HFFc6 (cell line): ENCODE results near the gene OR4E2. TPM values are rescaled to one million over a fixed set of nuclear protein-coding genes. Genes with fewer than 3 reads are reported as not detected.
A peak's percentile ranks its signal among the peaks of the same experiment; 100 is the strongest.

Experiments
- DNase-seq: peaks from one replicate; pipeline ENCODE4 v3.0.0-alpha.2; 2018
- H3K27ac Mint-ChIP-seq: 2 replicates; pipeline ENCODE4 v1.8.0; 2020; ENCODE audit warnings: mild to moderate bottlenecking, mixed read lengths
- H3K27me3 Mint-ChIP-seq: 2 replicates; pipeline ENCODE4 v1.8.0; 2021; ENCODE audit warnings: mild to moderate bottlenecking, moderate library complexity, mixed read lengths; ENCODE audit not compliant: insufficient read depth
- H3K36me3 Mint-ChIP-seq: 2 replicates; pipeline ENCODE4 v1.8.0; 2021; ENCODE audit warnings: low read depth, mixed read lengths
- H3K4me1 Mint-ChIP-seq: 2 replicates; pipeline ENCODE4 v1.8.0; 2020; ENCODE audit warnings: low read depth, mixed read lengths
- H3K4me3 Mint-ChIP-seq: 2 replicates; pipeline ENCODE4 v1.8.0; 2020; ENCODE audit warnings: mild to moderate bottlenecking, moderate library complexity, mixed read lengths
- H3K9me3 Mint-ChIP-seq: 2 replicates; pipeline ENCODE4 v1.8.0; 2020; ENCODE audit warnings: mild to moderate bottlenecking, mixed read lengths
- CTCF ChIP-seq: fragments of 200-600 bp; sonication (generic); IDR thresholded peaks from 2 replicates; pipeline ENCODE4 v1.5.0; 2021; ENCODE audit warnings: antibody characterized with exemption, mild to moderate bottlenecking
- total RNA-seq, 6 experiments: library from RNA; stranded (reverse); fragmentation: NEBNext Ultra II Directional; extraction: Animal tissue kit (Norgen Biotek cat#: 25700); gene quantifications; 2 replicates in 1 of 6; 3 replicates in 5 of 6; pipeline ENCODE4 v1.2.3, GENCODE V29; 2021

Gene OR4E2
- total RNA-seq, 6 experiments from 2014 or later, result not detected

GRCh38 chr14:21704338-21704737 lies 50.7 kb downstream of the OR4E2 start:
- Mint-ChIP-seq H3K9me3 (peaks cover 36% of the 10 kb centered on the region), H3K36me3 (peaks cover 4% of the 10 kb centered on the region; the same call in 1 of the 2 replicates), H3K4me3 (no peak overlapping the region), H3K4me1 (no peaks in the 10 kb centered on the region), H3K27me3 (no peaks in the 10 kb centered on the region), H3K27ac (no peak overlapping the region)
- TF ChIP-seq CTCF, result no peak
- DNase-seq, result no peak

GRCh38 chr14:21711360-21711961 lies 57.8 kb downstream of the OR4E2 start:
- Mint-ChIP-seq H3K27ac (no peak overlapping the region), H3K4me3 (no peak overlapping the region), H3K27me3 (no peaks in the 10 kb centered on the region), H3K4me1 (no peaks in the 10 kb centered on the region), H3K36me3 (no peaks in the 10 kb centered on the region), H3K9me3 (peaks cover 15% of the 10 kb centered on the region)
- peak; percentile 85 for TF ChIP-seq CTCF
- DNase-seq, result peak; percentile 22

- Mint-ChIP-seq H3K27ac (no peak overlapping the region), H3K4me3 (no peak overlapping the region), H3K27me3 (no peaks in the 10 kb centered on the region), H3K9me3 (peaks cover 9% of the 10 kb centered on the region), H3K36me3 (no peaks in the 10 kb centered on the region), H3K4me1 (no peaks in the 10 kb centered on the region)
- DNase-seq, result no peak
- no peak for TF ChIP-seq CTCF
These were observed 58.4 kb downstream of the OR4E2 start for GRCh38 chr14:21712036-21712435.

GRCh38 chr14:21714318-21714929 lies 60.8 kb downstream of the OR4E2 start:
- no peak overlapping the region for H3K27ac Mint-ChIP-seq
- no peaks in the 10 kb centered on the region; the same call in none of the 2 replicates for H3K9me3 Mint-ChIP-seq
- no peaks in the 10 kb centered on the region for H3K36me3 Mint-ChIP-seq
- TF ChIP-seq CTCF, result no peak
- no peaks in the 10 kb centered on the region for H3K4me1 Mint-ChIP-seq
- DNase-seq, result no peak
- no peak overlapping the region for H3K4me3 Mint-ChIP-seq
- no peaks in the 10 kb centered on the region for H3K27me3 Mint-ChIP-seq

Other genes with a start within 250 kb of the OR4E2 start
- 10 to 100 TPM; 63.5 to 78.6 (median 70.9) TPM for gene CHD8, start 197.7 kb upstream of the OR4E2 start, total RNA-seq
- gene RAB2B, start 176.9 kb upstream of the OR4E2 start, total RNA-seq, result 10 to 100 TPM; 20.2 to 22.9 (median 21.3) TPM
- 10 to 100 TPM; 79.8 to 96.3 (median 88.5) TPM for gene TOX4, start 176.6 kb upstream of the OR4E2 start, total RNA-seq
- gene METTL3, start 142.5 kb upstream of the OR4E2 start, total RNA-seq, result 10 to 100 TPM; 28.8 to 37.5 (median 30.3) TPM
- 1 to 10 TPM in 3 of 6 experiments, under 1 TPM in 3; 0.51 to 2.0 (median 0.99) TPM for gene SALL2, start 127.5 kb upstream of the OR4E2 start, total RNA-seq
- not detected for gene OR10G3, start 73.8 kb upstream of the OR4E2 start, total RNA-seq
- gene OR10G2, start 18.9 kb upstream of the OR4E2 start, total RNA-seq, result not detected
- not detected for gene OR4E1, start 20.0 kb downstream of the OR4E2 start, total RNA-seq